ENCODE data around the gene HBM.
"Not testable (repeated sequence)": the region's sequence is repeated elsewhere in the genome, so short reads cannot be mapped to it uniquely, and the experiment has no call there.

HBM gene

GRCh38 chr16:119835-120491 lies 45.8 kb upstream of the HBM start:
- TF ChIP-seq, protein P1, sequence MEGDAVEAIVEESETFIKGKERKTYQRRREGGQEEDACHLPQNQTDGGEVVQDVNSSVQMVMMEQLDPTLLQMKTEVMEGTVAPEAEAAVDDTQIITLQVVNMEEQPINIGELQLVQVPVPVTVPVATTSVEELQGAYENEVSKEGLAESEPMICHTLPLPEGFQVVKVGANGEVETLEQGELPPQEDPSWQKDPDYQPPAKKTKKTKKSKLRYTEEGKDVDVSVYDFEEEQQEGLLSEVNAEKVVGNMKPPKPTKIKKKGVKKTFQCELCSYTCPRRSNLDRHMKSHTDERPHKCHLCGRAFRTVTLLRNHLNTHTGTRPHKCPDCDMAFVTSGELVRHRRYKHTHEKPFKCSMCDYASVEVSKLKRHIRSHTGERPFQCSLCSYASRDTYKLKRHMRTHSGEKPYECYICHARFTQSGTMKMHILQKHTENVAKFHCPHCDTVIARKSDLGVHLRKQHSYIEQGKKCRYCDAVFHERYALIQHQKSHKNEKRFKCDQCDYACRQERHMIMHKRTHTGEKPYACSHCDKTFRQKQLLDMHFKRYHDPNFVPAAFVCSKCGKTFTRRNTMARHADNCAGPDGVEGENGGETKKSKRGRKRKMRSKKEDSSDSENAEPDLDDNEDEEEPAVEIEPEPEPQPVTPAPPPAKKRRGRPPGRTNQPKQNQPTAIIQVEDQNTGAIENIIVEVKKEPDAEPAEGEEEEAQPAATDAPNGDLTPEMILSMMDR (IDR thresholded peaks at IDR 0.05; ENCODE audit: unreplicated experiment in 3 of 3), result no peak
- H3K27me3 Mint-ChIP-seq (ENCODE audit: low read depth), result no peaks in the 10 kb centered on the region
- H3K4me1 Mint-ChIP-seq, result no peaks in the 10 kb centered on the region
- no peak overlapping the region for H3K4me3 Mint-ChIP-seq
- no peak overlapping the region for H3K27ac Mint-ChIP-seq
- peaks cover 6% of the 10 kb centered on the region for H3K36me3 Mint-ChIP-seq (ENCODE audit: low read depth)
- no peaks in the 10 kb centered on the region for H3K9me3 Mint-ChIP-seq

DNA sequence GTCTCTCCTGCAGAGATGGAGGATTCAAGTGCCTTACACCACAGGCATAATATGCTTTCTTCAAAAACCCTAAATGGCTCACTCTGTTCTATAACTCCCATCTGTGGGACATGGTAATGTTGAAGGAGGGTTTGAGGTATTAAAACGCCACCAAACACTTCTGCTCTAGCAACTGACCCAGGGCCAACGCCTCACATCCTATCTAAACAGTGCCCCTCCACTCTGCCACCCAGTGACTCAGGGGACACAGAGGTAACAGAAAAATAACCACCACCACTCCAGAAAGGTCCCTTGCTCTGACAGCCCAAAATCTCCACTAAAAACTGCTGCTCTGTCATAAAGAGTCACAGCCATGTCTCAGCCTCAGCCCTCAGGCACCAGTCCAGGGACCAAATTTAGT lies 45.0 kb upstream of the HBM start:
- no peak overlapping the region for H3K4me3 Mint-ChIP-seq
- TF ChIP-seq, protein P1 (IDR thresholded peaks at IDR 0.05; ENCODE audit: unreplicated experiment in 3 of 3), result no peak
- H3K4me1 Mint-ChIP-seq, result no peaks in the 10 kb centered on the region
- H3K9me3 Mint-ChIP-seq, result no peaks in the 10 kb centered on the region
- H3K36me3 Mint-ChIP-seq (ENCODE audit: low read depth), result peaks cover 6% of the 10 kb centered on the region
- no peak overlapping the region for H3K27ac Mint-ChIP-seq
- H3K27me3 Mint-ChIP-seq (ENCODE audit: low read depth), result no peaks in the 10 kb centered on the region

- Mint-ChIP-seq H3K27ac (no peak overlapping the region), H3K4me3 (no peak overlapping the region), H3K4me1 (no peaks in the 10 kb centered on the region), H3K36me3 (ENCODE audit: low read depth) (no peaks in the 10 kb centered on the region), H3K9me3 (no peaks in the 10 kb centered on the region), H3K27me3 (ENCODE audit: low read depth) (no peaks in the 10 kb centered on the region)
- TF ChIP-seq, protein P1 (IDR thresholded peaks at IDR 0.05; ENCODE audit: unreplicated experiment in 3 of 3), result no peak
These were observed 43.4 kb upstream of the HBM start for GRCh38 chr16:122361-122760.

GRCh38 chr16:123558-124350 lies 42.0 kb upstream of the HBM start:
- not testable (repeated sequence) for H3K27me3 Mint-ChIP-seq (ENCODE audit: low read depth); H3K36me3 Mint-ChIP-seq (ENCODE audit: low read depth)

DNA sequence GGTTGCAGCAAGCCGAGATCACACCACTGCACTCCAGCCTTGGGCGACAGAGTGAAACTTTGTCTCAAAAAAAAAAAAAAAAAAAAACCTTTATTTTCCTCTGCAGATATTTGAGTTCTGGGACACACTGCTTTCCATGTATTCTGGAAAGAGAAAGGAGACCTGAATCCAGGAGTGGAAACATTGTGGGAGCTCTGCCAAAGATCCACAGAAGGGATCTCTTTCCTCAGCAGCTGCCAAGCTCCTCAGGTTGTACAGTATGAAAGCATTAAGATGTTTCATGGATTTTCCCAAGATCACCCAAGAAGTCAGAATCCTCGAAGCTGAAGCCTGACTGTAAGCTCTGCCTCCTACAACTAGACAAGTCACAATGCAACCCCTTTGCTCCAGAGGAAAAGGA lies 40.8 kb upstream of the HBM start:
- no peak overlapping the region for H3K4me3 Mint-ChIP-seq
- H3K4me1 Mint-ChIP-seq, result no peaks in the 10 kb centered on the region
- H3K27me3 Mint-ChIP-seq (ENCODE audit: low read depth), result no peaks in the 10 kb centered on the region
- H3K27ac Mint-ChIP-seq, result no peak overlapping the region
- H3K36me3 Mint-ChIP-seq (ENCODE audit: low read depth), result no peaks in the 10 kb centered on the region
- no peaks in the 10 kb centered on the region for H3K9me3 Mint-ChIP-seq
- TF ChIP-seq, protein P1 (IDR thresholded peaks at IDR 0.05; ENCODE audit: unreplicated experiment in 3 of 3), result no peak

More at GRCh38 chr16:123558-124350, 42.0 kb upstream of the HBM start:
- not testable (repeated sequence) for H3K9me3 Mint-ChIP-seq, H3K27ac Mint-ChIP-seq, H3K4me3 Mint-ChIP-seq, H3K4me1 Mint-ChIP-seq

DNA sequence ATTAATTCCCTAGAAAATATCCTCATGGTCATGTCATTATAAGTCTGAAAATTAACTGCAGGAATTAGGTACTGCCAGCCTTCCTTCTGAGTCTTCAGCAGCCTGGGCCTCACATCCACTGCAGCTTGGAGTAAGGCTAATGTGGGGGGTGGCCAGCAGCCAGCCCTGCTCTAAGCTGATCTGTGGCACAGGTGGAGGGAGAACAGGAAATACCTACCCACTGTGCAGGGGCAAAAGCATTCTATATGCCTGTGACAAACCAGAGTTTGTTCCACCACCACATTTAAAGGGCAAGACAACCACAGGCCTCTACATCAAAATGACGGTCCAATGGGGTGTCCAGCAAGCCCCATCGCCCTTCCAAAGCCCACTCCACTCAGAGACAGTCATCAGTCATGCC lies 36.7 kb upstream of the HBM start:
- Mint-ChIP-seq H3K27ac (no peak overlapping the region), H3K36me3 (ENCODE audit: low read depth) (no peaks in the 10 kb centered on the region), H3K4me3 (no peak overlapping the region), H3K4me1 (peaks cover 4% of the 10 kb centered on the region), H3K27me3 (ENCODE audit: low read depth) (no peaks in the 10 kb centered on the region), H3K9me3 (no peaks in the 10 kb centered on the region)
- TF ChIP-seq, protein P1 (IDR thresholded peaks at IDR 0.05; ENCODE audit: unreplicated experiment in 3 of 3), result no peak
